HG02885 (cell line): ENCODE data around the gene THBS1.

Experiments
- ATAC-seq: cut with Tn5 transposase; IDR thresholded peaks from one replicate; pipeline ENCODE4 v1.9.1; 2021; ENCODE audit warnings: mild to moderate bottlenecking; ENCODE audit not compliant: unreplicated experiment, poor library complexity

The THBS1 gene

DNA sequence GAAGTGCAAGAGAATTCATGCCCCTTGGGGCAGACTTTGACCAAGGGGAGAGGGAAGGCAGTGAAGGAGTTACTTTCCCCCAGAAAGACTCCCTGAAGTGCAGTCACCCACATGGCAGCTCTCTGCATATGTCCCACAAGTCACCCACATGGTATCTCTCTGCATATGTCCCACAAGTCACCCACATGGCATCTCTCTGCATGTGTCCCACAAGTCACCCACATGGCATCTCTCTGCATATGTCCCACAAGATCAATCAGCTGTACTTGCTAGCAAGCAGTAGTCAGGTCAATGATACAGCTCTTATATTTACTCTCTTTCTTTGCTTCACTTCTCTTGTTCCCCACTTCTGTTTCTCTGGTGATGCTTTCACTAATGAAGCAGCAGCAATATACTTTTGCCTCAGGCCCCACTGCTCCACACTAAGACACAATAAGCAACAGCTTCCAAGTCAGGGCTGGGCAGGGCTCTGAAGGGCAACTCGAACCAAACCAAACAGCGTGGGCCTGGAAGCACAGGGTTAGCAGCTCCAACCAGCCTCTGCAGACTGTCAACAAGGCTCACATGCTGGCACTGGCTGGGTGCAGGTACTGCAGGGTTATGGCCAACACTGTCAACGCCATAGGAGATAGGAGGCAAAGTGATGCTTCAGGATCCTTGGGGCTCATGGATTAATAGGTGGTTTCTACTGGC, 46.7 kb downstream of the THBS1 start:
- no peak for ATAC-seq

DNA sequence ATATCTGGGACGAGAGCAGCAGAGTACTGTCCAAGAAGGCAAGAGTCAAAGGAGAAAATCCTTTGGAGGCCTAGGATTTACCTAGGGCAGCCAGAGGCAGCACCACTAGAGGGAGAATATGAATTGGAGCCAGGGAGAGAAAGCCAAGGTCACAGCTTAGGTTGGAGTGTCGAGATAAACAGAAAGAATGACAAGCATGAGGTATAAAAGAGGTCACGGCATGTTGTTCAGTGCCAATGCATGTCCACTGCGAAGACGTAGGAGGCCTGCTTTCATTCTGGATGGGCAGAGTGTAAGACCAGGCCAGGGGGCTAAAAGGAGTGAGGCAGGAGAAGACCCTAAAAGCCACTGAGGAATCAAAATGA, 47.2 kb downstream of the THBS1 start:
- ATAC-seq = no peak

DNA sequence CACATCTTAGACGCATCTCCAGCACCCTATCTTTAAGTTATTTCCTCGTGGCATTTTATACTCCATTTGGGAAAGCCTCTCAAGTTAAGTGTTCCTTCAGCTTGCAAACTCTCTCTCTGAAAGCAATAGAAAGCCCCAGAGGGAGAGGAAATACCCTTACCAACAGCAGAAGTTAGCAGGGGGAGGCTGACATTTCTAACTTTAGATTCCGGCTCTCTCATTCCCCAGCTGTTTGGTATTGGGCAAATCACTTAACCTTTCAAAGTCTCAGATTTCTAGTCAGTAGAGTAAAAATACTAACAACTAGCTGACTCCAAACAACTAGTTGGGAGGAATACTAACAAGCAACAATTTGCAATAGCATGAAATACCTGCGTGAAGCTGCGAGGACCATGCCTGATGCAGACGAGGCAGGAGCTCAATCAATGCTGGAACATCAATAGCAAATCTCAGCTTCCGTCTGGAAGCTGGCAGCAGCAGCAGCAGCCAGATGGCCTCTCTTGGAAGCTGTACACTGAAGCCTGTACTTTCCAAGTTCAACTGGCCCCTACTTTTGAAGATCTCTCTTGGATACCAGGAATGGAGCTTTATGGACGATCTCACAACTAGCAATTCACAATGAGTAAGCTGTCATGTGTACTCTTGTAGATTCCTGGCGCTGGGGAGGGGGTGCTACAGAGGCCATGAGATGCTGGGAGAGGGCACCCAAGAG, 47.8 kb downstream of the THBS1 start:
- ATAC-seq = no peak

DNA sequence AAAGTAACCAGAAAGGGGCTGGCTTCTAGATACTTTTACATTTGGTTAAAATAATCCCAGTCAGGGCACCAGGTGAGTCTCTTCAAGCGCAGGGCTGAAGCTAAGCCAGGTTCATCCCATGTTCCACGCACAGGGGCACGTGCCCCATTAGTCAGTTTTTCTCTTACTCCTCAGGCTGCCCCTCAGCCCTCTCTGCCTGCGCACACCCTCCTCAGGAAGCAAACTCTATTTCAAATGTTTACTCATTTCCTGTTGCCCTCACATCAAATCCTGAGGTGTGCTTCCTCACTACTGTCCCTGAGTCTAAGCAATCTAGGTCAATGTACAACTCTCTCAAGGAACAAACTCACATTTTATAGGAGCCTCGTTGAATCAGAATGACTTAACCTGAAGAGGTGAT, 48.5 kb downstream of the THBS1 start:
- ATAC-seq = no peak

DNA sequence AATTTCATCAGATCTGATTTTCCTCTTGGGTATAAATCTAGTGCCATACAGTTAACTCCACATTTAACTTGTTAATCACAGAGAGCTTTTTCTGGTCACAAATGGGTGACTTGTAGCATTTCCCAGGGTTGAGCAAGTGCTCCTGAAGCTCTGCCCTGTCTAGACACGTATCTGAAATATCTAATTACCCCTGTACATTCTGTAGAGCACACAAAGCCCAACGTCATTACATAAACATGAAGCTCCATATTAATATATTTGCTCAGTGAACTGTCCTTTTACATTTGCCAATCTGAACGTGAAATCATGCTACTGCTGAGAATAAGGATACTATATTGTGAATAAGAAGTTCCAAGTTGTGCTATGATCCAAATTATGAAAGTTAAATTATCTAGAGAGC, 49.0 kb downstream of the THBS1 start:
- ATAC-seq = no peak

DNA sequence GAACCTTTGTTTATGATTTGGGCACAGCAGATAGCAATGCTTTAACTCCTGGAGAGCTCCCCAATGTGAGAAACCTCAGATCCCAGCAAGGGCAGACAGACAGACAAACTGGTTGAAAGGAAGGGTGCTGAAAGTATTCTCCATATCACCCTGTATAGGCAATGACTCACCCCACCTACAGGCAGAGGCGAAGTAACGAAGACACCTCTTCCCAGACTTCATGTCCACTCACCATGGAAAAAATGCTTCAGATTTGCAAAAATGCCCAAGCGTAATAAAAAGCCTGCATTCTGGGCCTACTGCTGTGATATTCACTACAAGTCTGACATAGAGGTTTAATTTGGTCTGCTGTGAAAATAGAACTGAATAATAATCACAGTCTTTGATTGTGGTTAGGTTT, 50.5 kb downstream of the THBS1 start:
- ATAC-seq = no peak

DNA sequence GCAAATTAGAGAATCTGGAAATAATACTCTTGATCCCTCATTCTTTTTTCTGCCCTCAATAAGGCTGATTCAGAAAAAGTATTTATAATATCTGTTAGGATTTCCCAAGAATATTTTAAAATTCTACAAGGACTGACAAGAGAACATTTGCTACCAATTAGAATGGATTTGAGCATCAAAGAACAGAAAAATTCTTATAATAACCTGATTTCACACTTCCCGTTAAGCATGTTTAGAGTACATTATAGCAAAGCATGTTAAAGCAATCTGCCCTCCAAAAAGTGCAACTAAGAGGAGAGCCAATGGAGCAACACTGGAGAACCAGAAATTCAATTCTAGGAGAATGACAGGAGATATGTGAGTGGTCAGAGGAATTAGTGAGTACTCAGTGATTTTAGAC, 57.2 kb downstream of the THBS1 start:
- ATAC-seq = no peak

DNA sequence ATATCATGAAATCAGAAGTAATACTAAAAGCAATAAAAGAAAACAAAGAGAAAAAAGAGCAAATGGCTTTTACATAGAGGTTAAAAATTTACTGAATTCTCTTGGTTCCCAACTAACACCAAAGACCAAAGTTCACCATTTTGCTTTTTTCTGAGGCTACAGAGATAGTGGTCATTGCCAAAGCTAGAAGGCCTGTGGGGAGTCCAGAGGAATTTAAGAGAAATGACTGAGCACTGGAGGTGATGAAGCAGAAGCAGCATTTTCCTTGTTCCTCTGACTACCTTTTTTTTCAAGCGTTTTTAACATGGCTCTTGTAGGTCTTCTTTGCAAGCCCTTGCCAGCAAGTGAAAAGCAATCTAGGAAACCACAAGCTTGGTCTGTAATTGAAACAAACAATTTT, 58.2 kb downstream of the THBS1 start:
- ATAC-seq = no peak

DNA sequence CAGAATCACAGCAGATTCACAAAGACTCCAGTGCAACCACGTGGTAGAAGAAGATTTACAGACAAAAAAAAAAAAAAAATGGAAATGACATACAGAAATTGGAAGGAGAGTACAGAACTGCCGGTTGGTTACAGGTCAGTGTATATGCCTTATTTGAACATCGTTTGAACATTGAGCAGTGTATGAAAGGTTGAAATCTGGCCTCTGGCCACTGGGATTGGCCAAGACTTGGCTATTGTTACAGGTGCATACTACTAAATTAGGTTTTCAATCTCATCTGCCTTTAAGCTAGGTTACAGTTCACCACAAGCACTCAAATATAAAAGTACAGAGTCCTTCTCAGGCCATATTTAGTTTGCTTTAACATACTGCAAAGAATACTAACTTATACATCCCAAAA, 59.8 kb downstream of the THBS1 start:
- no peak for ATAC-seq

DNA sequence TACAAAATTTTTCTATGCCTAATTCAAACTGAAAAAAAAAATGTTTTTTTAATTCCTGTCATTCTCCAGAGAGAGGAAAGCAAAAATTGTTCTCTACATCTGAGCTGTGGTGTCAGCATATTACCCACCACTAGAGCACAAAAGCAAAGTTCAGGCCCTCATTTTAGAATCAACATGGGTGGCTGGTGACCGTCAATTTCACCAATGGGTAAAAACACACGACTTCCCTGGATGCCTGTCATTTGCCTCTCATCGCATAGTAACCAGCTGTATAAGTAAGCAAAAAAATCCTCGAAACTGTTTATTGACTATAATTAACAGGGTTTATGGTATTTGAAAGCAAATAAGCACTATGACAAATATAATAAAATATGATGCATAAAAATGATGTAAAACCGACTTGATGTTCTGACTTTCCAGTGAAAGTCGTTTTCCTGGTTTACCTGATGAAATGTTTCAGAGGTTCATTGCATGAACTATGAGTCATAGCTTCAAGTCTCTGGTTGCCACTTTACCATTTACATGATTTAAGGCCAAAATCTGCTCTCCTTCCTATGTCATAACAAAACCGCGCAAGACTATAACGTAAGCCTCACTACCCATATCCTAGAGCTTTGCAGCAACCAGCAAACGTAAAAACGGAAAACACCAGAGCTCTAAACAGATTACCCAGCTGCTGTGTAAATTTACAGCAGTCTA, 60.5 kb downstream of the THBS1 start:
- no peak for ATAC-seq

DNA sequence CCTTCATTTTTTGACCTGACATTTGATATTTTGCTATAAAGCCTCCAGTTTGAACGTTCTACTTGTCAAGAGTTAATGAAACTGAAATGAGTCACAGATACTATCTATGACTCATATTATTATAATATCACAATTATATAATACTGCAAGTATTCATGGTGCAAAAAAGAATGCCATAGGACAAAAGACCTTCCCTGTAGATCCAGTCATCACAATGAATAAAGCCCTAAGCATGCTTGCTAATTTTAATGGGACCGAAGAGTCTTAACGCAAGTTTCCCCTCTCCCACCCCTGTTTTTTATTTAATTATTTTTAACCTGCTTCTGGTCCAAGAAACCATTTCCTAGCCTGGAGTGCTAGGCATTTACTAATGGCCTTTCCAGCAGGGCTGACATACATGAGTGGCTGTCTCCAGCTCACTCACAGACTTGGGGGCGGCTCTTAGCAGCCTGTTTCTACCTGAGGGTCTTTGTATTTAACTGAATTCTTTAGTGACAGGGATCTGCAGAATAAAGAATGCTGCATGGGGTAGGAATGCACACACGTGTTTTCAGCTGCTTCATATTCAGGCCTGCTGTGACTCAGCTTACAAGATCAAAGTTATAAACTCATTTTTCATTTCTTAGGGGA, 61.2 kb downstream of the THBS1 start:
- ATAC-seq = no peak

DNA sequence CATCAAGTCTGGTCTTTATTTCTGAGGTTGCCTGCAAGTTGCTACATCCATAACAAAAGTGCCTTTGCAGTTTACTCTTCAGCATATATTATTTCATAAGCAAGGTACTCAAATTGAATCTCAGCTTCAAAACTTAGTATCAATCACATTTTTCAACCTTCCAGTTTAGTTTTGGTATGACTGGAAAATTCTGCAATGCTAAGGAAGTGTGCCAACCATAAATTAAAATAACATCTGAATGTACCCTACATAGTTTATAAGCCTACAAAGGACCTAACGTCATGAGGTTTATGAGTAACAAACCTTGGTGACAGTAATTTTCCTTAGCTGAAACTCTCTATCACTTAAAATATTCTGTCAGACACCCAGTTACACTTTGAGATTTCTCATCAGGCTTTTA, 62.8 kb downstream of the THBS1 start:
- no peak for ATAC-seq

DNA sequence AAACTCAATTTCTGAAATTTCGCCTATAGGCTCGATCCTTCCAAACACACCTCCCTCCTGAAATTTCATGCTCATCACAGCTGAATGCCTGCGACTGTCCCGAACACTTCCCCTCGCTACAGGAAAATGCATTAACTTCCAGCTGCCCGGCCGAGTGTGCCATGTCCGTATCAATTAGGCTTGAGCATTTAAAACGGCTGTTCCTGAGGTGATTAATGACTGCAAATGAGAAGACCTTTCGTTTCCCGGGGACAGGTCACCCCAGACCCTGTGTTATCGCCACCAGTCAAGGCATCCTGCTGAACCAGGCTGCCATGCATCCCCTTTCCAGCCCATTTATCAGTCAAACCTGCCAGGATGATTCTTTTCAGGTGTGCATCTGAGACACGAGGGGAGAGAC, 63.3 kb downstream of the THBS1 start:
- no peak for ATAC-seq

DNA sequence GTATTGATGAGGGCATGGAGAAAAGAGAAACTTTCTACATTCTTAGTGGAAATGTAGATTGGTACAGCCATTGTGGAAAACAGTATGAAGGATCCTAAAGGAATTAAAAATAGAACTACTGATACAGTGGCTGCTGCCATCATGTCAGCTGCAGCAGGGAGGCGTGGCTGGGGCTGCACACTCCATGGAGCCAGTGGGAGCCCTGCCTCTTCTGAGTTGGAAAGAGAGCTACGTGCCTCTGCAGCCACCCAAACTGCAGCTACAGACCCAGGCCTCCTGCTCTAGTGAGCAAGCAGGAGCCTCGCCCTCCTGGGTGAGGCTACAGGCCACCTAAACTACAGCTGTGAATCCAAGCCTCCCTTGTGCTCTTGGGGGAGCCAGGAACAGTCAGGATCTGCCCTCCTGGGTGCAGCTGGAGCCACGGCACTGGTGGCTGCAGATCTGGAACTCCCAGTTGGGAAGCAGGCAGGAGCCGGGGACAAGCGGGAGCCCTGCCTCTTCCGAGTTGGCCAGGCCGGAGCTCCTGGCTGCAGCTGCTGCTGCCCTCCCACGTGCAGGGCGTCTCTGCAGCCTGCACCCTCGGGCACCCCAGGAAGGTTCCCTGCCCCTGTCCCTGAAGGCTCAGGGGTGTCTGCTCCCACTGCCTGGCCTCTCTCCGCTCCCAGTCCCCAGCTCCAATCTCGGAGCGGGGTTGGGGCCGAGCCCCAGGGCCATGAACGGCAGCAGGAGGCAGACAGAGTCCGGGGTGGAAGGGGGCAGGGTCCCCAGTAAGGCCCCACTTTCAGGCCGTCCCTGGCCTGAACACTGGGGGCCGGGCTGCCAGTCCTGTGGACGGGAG, 64.5 kb downstream of the THBS1 start:
- ATAC-seq = no peak

DNA sequence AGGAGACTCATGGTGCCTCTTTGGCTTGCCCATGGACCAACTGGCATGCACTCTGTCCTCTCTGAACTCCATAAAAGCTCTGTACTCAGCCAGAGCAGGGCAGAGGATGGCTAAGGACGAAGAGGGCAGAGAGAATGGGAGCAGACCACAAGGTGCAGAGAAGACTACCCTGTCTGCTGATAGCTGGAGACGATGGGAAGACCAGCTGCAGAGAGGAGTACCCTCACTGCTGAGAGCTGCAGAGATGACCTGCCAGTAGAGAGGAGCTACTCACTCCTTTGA, 65.0 kb downstream of the THBS1 start:
- no peak for ATAC-seq

DNA sequence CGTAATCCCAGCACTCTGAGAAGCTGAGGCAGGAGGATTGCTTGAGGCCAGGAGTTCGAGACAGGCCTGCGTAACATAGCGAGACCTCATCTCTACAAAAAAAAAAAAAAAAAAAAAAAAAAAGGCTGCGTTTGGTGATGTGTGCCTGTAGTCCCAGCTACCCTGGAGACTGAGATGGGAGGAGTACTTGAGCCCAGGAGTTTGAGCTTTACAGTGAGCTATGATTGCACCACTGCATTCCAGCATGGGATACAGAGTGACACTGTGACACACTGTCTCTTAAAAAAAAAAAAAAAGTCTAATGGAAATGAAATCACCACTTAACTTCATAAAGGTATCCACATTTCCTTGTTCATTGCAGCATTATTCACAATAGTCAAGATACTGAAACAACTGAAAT, 65.5 kb downstream of the THBS1 start:
- ATAC-seq = no peak
